Testis (tissue), 3 donors: ENCODE measurements around the gene GNPDA1. TPM values are rescaled to one million over a fixed set of nuclear protein-coding genes. Genes with fewer than 3 reads are reported as not detected.
A peak's percentile ranks its signal among the peaks of the same experiment; 100 is the strongest.

Source experiments
- DNase-seq: peaks from one replicate; pipeline ENCODE4 v3.0.0-alpha.2; 2019
- H3K27ac ChIP-seq, 2 donors: fragments of 200-600 bp; sonication (generic); one replicate each; pipeline ENCODE4 v1.5.1; 2019
- H3K27me3 ChIP-seq: fragments of 200-600 bp; sonication (generic); one replicate; pipeline ENCODE4 v1.5.1; 2019
- H3K36me3 ChIP-seq: fragments of 200-600 bp; sonication (generic); one replicate; pipeline ENCODE4 v1.5.1; 2017; ENCODE audit warnings: low read depth; ENCODE audit errors: missing control alignments
- H3K4me1 ChIP-seq: fragments of 200-600 bp; sonication (generic); one replicate; pipeline ENCODE4 v1.5.1; 2019
- H3K4me3 ChIP-seq, 2 donors: fragments of 200-600 bp; sonication (generic); one replicate each; pipeline ENCODE4 v1.5.1; 2017 to 2019
- H3K9me3 ChIP-seq: fragments of 200-600 bp; sonication (generic); one replicate; pipeline ENCODE4 v1.5.1; 2017
- CTCF ChIP-seq, 3 experiments: fragments of 450-650 bp in 2 of 3; fragments of 200-600 bp in 1 of 3; sonication (generic) in 1 of 3; IDR thresholded peaks; one replicate each; pipeline ENCODE4 v1.5.1; 2016 to 2019; ENCODE audit warnings: antibody characterized with exemption in 3 of 3, mild to moderate bottlenecking in 2 of 3, moderate library complexity in 1 of 3
- POLR2A ChIP-seq: fragments of 450-650 bp; IDR thresholded peaks from one replicate; pipeline ENCODE4 v1.6.1; 2017; ENCODE audit warnings: antibody characterized with exemption, mild to moderate bottlenecking, moderate library complexity
- WGBS, 2 donors: methylation state at CpG; one replicate each; pipeline ENCODE4 v1.1.5; 2018; 5-methylcytosine and 5-hydroxymethylcytosine counted together
- intact Hi-C: fragments of 100-400 bp; cut with DNase I; formaldehyde crosslinking; loops from one replicate; pipeline ENCODE4 v1.15.1; 2023; ENCODE audit warnings: low total_unique reads
- polyA plus RNA-seq: library from polyadenylated mRNA; stranded (reverse); fragments of 350-450 nt; fragmentation: Illumina TruSeq; extraction: RNeasy Lipid Tissue Mini Kit (QIAGEN cat#74804); gene quantifications from one replicate; pipeline ENCODE4 v1.2.3, GENCODE V29; 2014; ENCODE audit warnings: low read depth, low replicate concordance; ENCODE audit not compliant: insufficient read depth
- total RNA-seq, 2 donors: library from RNA; depleted of rRNA; stranded (reverse); fragments of >200 nt; gene quantifications; one replicate each; pipeline ENCODE4 v1.2.3, GENCODE V29; 2016

The GNPDA1 gene
- total and polyA plus RNA-seq, 3 donors from 2014 or later = 32.9 to 53.4 (median 49.4) TPM

GRCh38 chr5:141973871-141974595 lies 38.8 kb downstream of the GNPDA1 start:
- H3K36me3 ChIP-seq = no peaks in the 10 kb centered on the region
- DNase-seq = no peak
- H3K4me3 ChIP-seq = no peak overlapping the region
- intact Hi-C loops = no loop called here
- TF ChIP-seq CTCF (IDR thresholded peaks at IDR 0.05) (no peak), POLR2A (no peak)
- H3K27ac ChIP-seq = no peak overlapping the region
- peaks cover 25% of the 10 kb centered on the region for H3K4me1 ChIP-seq
- 89 to 93% methylated on average over 1 of the region's 1 CpG for WGBS, 2 donors
- no peaks in the 10 kb centered on the region for H3K27me3 ChIP-seq
- no peaks in the 10 kb centered on the region for H3K9me3 ChIP-seq

DNA sequence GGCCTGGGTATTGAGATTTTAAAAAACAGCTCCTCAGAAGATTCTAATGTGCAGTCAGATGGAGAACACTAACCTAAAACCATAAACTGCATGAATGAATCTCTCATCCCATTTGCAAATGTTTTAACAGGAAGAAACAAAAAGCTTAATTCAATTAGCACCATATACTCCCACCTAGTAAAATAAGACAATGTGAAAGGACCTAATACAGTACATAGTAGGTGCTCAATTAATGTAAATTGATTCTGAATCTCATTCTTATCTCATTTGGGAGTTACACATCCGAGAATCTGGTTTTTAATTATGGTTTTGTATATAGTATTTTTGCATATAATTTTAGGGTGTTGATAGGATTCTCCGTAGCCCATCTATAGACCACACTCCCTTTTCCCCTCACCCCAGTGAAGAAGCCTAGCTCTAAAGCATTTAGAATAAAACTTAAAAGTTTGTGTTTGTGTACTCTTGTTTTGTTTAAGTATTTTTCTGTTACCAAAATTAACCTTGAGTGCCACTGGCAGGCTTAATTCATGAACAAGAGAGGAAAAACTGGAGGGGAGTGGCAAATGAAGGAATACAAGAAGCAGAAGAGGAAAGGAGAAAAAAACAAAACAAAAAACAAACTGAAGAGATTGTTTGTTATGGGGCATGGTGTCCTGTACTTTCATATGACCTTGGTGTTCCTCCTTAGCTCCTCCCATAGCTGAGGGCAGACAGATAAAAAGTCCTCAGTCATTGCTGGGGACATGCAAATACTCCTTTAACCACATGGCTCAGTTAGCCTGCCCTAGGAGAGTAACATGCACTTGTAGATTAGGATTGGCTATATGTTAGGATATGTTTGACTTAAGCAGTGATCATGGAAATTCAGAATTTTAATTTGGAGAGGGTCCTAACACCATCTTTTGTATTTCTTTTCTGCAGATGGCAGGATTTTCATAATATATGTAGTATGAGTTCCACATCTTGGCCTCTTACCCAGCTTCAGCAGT lies 42.8 kb downstream of the GNPDA1 start:
- Histone ChIP-seq H3K27ac (peak overlapping the region; percentile 98), H3K36me3 (no peaks in the 10 kb centered on the region), H3K9me3 (no peaks in the 10 kb centered on the region), H3K4me1 (peaks cover 19% of the 10 kb centered on the region), H3K27me3 (no peaks in the 10 kb centered on the region), H3K4me3 (peak overlapping the region; percentile 83 to 98)
- intact Hi-C loops = no loop called here
- WGBS, 2 donors = 34 to 45% methylated on average over 2 of the region's 2 CpGs
- TF ChIP-seq CTCF (IDR thresholded peaks at IDR 0.05) (no peak), POLR2A (no peak)
- DNase-seq = peak; percentile 56

DNA sequence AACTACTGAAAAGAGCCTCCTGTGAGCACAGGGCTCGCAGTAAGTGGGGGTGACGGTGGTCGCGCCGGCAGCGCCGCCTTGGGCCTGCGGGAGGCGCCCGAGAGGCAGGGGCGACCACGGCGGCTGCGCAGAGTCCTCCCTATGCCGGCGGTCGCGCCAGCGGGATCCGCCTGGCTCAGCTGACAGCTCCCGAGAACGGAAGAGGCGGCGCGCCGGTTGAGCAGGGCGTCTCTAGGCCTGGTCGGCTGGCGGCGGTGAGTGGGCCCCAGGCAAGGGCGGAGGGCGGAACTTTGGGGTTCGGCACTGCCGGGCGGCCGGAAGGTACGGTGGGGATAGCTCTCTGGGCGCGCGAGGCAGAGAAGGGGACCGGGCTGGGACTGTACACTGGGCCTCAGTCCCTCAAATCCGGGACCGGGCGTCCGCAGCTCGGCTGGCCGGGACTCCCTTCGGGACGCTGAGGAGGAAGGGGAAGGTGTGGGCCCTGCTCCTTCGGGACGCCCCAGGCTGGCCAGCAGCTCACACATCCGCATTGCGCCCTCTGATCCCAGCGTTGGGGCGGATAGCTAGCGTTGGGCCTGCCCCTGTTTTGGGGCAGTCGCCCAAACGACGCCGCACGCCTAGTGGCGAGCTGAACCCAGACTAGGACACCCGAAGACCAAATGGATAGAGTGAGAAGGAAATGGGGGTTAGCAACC lies 43.8 kb downstream of the GNPDA1 start, which contains the start of gene RNF14:
TSS of gene RNF14 (plus strand) at position 192 of the 695 bp plus-strand sequence. CDS start 4,484 bp downstream, outside the sequence.
- intact Hi-C loops = no loop called here
- H3K27ac ChIP-seq = peak within 1 kb of the TSS; percentile 98
- H3K4me1 ChIP-seq = peaks cover 19% of the 10 kb centered on the region
- H3K9me3 ChIP-seq = no peaks in the 10 kb centered on the region
- DNase-seq = peak; percentile 94
- no peaks in the 10 kb centered on the region for H3K36me3 ChIP-seq
- H3K27me3 ChIP-seq = no peaks in the 10 kb centered on the region
- peak; percentile 92 to 98 (median 97) for TF ChIP-seq CTCF (IDR thresholded peaks at IDR 0.05)
- peak; percentile 87 for TF ChIP-seq POLR2A
- 0% methylated on average over 31 to 63 of the region's 63 CpGs for WGBS, 2 donors
- peak within 1 kb of the TSS; percentile 83 to 98 for H3K4me3 ChIP-seq

DNA sequence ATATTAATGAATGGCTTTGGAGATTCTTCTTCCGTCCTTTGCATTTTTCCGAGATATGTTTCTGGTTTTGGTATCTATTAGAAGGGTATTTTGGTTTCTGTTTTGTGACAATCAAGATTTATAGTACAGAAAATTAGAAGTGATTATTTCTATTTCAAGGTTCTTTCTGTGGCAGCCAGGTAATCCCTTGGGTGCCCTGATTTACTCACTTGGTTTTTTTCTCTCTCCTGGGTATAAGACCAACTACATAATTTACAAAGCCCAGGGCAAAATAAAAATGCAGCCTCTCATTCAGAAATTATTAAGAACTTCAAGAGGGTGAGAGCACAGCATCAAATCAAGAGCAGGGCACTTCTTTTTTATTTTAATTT lies 45.9 kb downstream of the GNPDA1 start:
- no peak for DNase-seq
- no peak overlapping the region for H3K27ac ChIP-seq
- WGBS, 2 donors = 90 to 97% methylated on average over 2 of the region's 2 CpGs
- H3K4me3 ChIP-seq = no peak overlapping the region
- TF ChIP-seq CTCF (IDR thresholded peaks at IDR 0.05) = no peak
- no peak for TF ChIP-seq POLR2A
- H3K9me3 ChIP-seq = no peaks in the 10 kb centered on the region
- intact Hi-C loops = no loop called here
- no peaks in the 10 kb centered on the region for H3K27me3 ChIP-seq
- H3K36me3 ChIP-seq = no peaks in the 10 kb centered on the region
- peaks cover 19% of the 10 kb centered on the region for H3K4me1 ChIP-seq
